Fibroblast of lung (primary cell): ENCODE measurements around the gene PON1. TPM values are rescaled to one million over a fixed set of nuclear protein-coding genes. Genes with fewer than 3 reads are reported as not detected.

Experiments used
- DNase-seq, 2 donors: peaks; one replicate each; pipeline versions ENCODE4 v3.0.0 to v3.0.0-alpha.2; 2010; ENCODE audit warnings: low read depth in 2 of 2
- H2AFZ ChIP-seq: 2 replicates; pipeline ENCODE4 v1.5.1; 2012; ENCODE audit warnings: low read length, control low read depth, inconsistent platforms
- H3K27ac ChIP-seq: 2 replicates; pipeline ENCODE4 v1.5.1; 2011; ENCODE audit warnings: low read length, control low read depth; ENCODE audit not compliant: insufficient read depth
- H3K27me3 ChIP-seq: 2 replicates; pipeline ENCODE4 v1.5.1; 2011; ENCODE audit warnings: mild to moderate bottlenecking, low read length; ENCODE audit not compliant: control insufficient read depth, insufficient read depth
- H3K36me3 ChIP-seq: 2 replicates; pipeline ENCODE4 v1.5.1; 2011; ENCODE audit warnings: low read length; ENCODE audit not compliant: control insufficient read depth, insufficient read depth
- H3K4me1 ChIP-seq: 2 replicates; pipeline ENCODE4 v1.5.1; 2011; ENCODE audit warnings: low read length; ENCODE audit not compliant: control insufficient read depth, insufficient read depth; ENCODE audit errors: extremely low read depth
- H3K4me2 ChIP-seq: 2 replicates; pipeline ENCODE4 v1.5.1; 2011; ENCODE audit warnings: low read length, control low read depth; ENCODE audit not compliant: insufficient read depth; ENCODE audit errors: extremely low read depth
- H3K4me3 ChIP-seq, 4 experiments: fragments of 200-600 bp in 1 of 4; sonication (generic) in 1 of 4; replicated peaks in 1 of 4; 2 replicates each; pipeline ENCODE4 v1.5.1; 2011 to 2016; ENCODE audit warnings: low read length in 4 of 4, low read depth in 3 of 4, mild to moderate bottlenecking in 3 of 4, control low read depth in 2 of 4, inconsistent platforms in 1 of 4, mixed read lengths in 1 of 4; ENCODE audit not compliant: insufficient read depth in 1 of 4; ENCODE audit errors: control extremely low read depth in 1 of 4
- H3K79me2 ChIP-seq: 2 replicates; pipeline ENCODE4 v1.5.1; 2012; ENCODE audit warnings: mild to moderate bottlenecking, low read length, inconsistent platforms; ENCODE audit not compliant: control insufficient read depth, insufficient read depth
- H3K9ac ChIP-seq: 2 replicates; pipeline ENCODE4 v1.5.1; 2011; ENCODE audit warnings: mild to moderate bottlenecking, low read length, control low read depth; ENCODE audit not compliant: insufficient read depth
- H3K9me3 ChIP-seq: 2 replicates; pipeline ENCODE4 v1.5.1; 2012; ENCODE audit warnings: low read depth, low read length; ENCODE audit not compliant: control insufficient read depth, insufficient read depth
- H4K20me1 ChIP-seq: 2 replicates; pipeline ENCODE4 v1.5.1; 2011; ENCODE audit warnings: low read length; ENCODE audit not compliant: control insufficient read depth, insufficient read depth; ENCODE audit errors: extremely low read depth
- EZH2 ChIP-seq: IDR thresholded peaks from 2 replicates; pipeline ENCODE4 v1.5.1; 2012; ENCODE audit warnings: low read length, control low read depth, mild to moderate bottlenecking; ENCODE audit errors: missing control alignments
- polyA plus RNA-seq, 2 donors: library from polyadenylated mRNA; depleted of rRNA in 1 of 2; stranded (reverse) in 1 of 2; unstranded in 1 of 2; fragments of >200 nt; gene quantifications; 2 replicates each; pipeline ENCODE4 v1.2.1, GENCODE V29; 2011 to 2012; ENCODE audit warnings: missing spikeins in 1 of 2
- total RNA-seq: library from RNA; depleted of rRNA; stranded (reverse); fragments of >200 nt; gene quantifications from 2 replicates; pipeline ENCODE4 v1.2.1, GENCODE V29; 2014
- TF ChIP-seq, protein P1 (sequence below), 2 donors: IDR thresholded peaks in 1 of 2; conservative IDR thresholded peaks in 1 of 2; 1 replicate in 1 of 2; 2 replicates in 1 of 2; pipeline ENCODE4 v1.5.1; 2011 to 2012; ENCODE audit warnings: low read length in 2 of 2, control low read depth in 1 of 2, inconsistent platforms in 1 of 2, low read depth in 1 of 2, mild to moderate bottlenecking in 1 of 2

The PON1 gene
- total and polyA plus RNA-seq, 2 donors (not counting 1 experiment from before 2014, with no cell fraction given) = not detected

DNA sequence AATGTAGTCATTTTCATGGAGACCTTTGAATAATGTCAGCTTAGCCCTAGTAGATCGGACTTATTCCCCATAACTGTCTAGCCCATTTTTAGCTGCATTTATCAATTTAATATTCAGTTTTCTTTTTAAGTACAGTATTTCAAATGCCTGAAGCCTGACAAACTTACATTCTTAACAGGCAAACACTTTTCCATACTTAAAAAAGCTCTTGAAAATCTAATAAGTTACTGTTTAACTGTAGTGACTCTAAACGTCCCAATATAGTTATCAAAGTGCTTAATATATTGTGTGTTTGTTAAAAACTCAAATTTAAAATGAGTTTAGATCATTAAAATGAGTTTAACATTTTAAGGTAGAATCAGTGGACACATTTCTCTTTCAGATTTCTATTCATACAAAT is 44.9 kb downstream of the PON1 start:
- H2AFZ ChIP-seq = no peak overlapping the region
- H3K9me3 ChIP-seq = no peaks in the 10 kb centered on the region
- no peaks in the 10 kb centered on the region for H3K36me3 ChIP-seq
- no peaks in the 10 kb centered on the region for H3K79me2 ChIP-seq
- no peak overlapping the region for H3K4me2 ChIP-seq
- DNase-seq = no peak
- no peak overlapping the region for H3K27ac ChIP-seq
- no peaks in the 10 kb centered on the region for H4K20me1 ChIP-seq
- no peaks in the 10 kb centered on the region for H3K4me1 ChIP-seq
- H3K27me3 ChIP-seq = no peaks in the 10 kb centered on the region
- no peak for TF ChIP-seq EZH2
- TF ChIP-seq, protein P1, sequence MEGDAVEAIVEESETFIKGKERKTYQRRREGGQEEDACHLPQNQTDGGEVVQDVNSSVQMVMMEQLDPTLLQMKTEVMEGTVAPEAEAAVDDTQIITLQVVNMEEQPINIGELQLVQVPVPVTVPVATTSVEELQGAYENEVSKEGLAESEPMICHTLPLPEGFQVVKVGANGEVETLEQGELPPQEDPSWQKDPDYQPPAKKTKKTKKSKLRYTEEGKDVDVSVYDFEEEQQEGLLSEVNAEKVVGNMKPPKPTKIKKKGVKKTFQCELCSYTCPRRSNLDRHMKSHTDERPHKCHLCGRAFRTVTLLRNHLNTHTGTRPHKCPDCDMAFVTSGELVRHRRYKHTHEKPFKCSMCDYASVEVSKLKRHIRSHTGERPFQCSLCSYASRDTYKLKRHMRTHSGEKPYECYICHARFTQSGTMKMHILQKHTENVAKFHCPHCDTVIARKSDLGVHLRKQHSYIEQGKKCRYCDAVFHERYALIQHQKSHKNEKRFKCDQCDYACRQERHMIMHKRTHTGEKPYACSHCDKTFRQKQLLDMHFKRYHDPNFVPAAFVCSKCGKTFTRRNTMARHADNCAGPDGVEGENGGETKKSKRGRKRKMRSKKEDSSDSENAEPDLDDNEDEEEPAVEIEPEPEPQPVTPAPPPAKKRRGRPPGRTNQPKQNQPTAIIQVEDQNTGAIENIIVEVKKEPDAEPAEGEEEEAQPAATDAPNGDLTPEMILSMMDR (conservative IDR thresholded peaks at IDR 0.05 in 1 of 2, IDR thresholded peaks at IDR 0.05 in 1 of 2; ENCODE audit: low read depth in 1 of 2, low read length in 2 of 2) = no peak
- H3K4me3 ChIP-seq = no peak overlapping the region
- no peak overlapping the region for H3K9ac ChIP-seq

DNA sequence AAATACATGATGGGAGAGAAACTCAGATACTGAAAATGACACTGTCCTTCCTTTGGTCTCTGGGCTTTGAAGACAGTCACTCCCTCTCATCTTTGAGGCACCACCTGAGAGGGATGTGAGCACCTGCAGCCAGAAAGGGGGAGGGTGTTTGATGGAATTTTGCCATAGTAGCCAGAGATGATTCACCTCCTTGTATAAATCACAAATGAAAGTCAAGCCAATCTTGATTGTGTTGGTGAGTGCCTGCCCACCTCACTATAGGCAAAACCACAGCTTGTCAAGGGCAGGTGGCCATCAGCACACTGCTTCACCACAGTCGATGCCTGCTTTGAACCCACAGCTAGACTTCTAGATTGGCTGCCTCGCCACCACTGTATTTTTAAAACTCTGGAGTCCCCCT is 48.2 kb downstream of the PON1 start:
- Histone ChIP-seq H3K4me3 (no peak overlapping the region), H3K4me1 (no peaks in the 10 kb centered on the region), H3K36me3 (no peaks in the 10 kb centered on the region), H3K9ac (no peak overlapping the region), H2AFZ (no peak overlapping the region), H3K27me3 (no peaks in the 10 kb centered on the region), H3K4me2 (no peak overlapping the region), H3K27ac (no peak overlapping the region), H3K9me3 (no peaks in the 10 kb centered on the region), H3K79me2 (no peaks in the 10 kb centered on the region), H4K20me1 (no peaks in the 10 kb centered on the region)
- TF ChIP-seq, protein P1 (conservative IDR thresholded peaks at IDR 0.05 in 1 of 2, IDR thresholded peaks at IDR 0.05 in 1 of 2; ENCODE audit: low read depth in 1 of 2, low read length in 2 of 2) = no peak
- no peak for TF ChIP-seq EZH2
- peak in 1 of 2 donors; percentile 6 for DNase-seq

DNA sequence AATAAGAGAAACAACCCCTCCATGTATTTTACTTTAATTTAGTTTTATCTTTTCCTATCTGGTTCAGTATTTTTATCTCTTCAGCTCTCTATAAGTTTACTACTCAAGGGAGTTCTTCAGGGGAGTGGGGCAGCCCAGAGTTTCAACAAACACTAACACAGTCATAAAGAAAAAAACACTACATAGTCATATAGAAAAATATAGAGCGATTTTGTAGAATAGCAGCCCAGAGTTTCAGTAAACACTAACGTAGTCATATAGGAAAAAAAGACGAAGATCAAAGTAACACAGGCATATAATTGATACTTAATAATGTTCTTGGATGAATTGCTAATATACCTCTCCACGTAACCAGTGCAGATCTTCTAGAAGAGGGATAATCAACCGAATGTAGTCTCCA is 54.7 kb downstream of the PON1 start:
- no peak overlapping the region for H3K4me2 ChIP-seq
- H3K9me3 ChIP-seq = no peaks in the 10 kb centered on the region
- no peaks in the 10 kb centered on the region for H3K4me1 ChIP-seq
- H3K27ac ChIP-seq = no peak overlapping the region
- H3K27me3 ChIP-seq = no peaks in the 10 kb centered on the region
- no peaks in the 10 kb centered on the region for H4K20me1 ChIP-seq
- no peak overlapping the region for H2AFZ ChIP-seq
- H3K36me3 ChIP-seq = no peaks in the 10 kb centered on the region
- TF ChIP-seq, protein P1 (conservative IDR thresholded peaks at IDR 0.05 in 1 of 2, IDR thresholded peaks at IDR 0.05 in 1 of 2; ENCODE audit: low read depth in 1 of 2, low read length in 2 of 2) = no peak
- TF ChIP-seq EZH2 = no peak
- H3K79me2 ChIP-seq = no peaks in the 10 kb centered on the region
- no peak for DNase-seq
- no peak overlapping the region for H3K4me3 ChIP-seq
- H3K9ac ChIP-seq = no peak overlapping the region
